HG02840 (cell line): Measurements from ENCODE around the gene VASP.

Experiments
- ATAC-seq: cut with Tn5 transposase; IDR thresholded peaks from one replicate; pipeline ENCODE4 v1.9.1; 2021; ENCODE audit warnings: mild to moderate bottlenecking, moderate library complexity, moderate number of reproducible peaks; ENCODE audit not compliant: unreplicated experiment, low FRiP score

The VASP gene

DNA sequence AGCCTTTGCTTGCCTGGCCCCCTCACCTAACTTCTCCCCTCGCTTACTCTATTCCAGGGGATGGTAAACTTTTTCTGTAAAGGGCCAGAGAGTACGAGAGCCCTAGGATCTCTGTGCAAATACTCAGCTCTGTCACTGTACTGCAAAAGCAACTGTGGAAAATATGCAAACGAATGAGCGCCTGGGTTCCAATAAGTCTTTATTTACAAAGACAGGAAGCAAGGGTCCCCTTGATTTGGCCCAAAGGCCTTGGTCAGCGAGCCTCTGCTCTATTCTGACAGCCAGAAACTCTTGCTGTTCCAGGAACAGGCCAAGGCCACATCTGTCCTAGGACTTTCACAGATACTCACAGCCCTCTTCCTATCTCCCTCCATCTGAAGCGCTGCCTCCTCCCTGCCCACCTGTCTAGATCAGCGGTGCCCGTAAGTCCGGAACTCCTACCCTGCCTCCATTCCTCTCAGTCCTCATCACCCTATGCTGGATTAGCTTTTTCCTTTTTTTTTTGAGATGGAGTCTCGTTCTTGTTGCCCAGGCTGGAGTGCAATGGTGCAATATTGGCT, 40.0 kb downstream of the VASP start:
- ATAC-seq = no peak

DNA sequence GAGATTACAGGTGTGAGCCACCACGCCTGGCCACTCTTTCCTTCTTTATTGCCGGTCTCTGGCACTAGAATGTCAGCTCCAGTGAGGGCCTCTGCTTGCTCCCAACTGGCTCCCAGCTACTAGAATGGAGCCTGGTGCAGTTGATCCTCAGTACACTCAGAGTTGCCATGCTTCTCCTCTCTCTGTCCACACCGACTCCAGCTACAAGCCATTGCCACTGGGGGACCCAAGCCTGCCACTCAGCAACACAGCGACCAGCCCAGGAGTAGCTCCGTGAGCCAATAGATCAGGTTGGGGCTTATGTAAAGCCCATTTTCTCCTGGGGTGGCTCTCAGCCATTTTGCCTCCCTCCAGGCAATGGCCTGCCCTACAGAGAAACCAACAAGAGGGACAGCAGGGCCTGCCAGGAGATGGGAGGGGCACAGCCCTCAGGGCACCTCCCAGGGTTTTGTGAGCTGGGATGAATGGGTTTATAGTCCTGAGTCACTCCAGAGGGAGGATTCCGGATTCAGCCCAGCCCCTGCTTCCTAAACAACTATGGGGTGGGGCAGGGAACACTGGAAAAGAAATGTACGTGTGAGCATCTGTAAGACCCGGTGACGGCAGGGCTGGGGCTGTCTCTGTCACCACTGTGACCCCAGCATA, 40.8 kb downstream of the VASP start:
- ATAC-seq = no peak

DNA sequence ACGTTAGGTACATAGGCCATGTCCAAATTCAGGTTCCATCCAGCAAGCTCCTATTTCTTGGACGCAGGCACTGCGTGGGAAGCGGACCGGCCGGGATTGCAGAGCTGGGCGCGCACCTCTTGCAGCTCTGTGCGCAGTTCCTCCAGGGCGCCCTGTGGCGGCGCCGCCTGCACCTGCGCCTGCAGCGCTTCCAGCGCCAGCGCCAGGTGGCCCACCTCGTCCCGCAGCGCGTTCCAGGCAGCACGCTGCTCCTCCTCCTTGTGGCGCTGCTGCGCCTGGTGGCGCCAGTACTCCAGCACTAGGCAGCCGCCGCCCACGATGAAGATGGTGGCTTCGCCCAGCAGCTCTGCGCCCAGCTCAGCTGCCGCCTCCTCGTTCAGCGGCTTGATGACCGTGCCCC, 46.2 kb downstream of the VASP start:
- no peak for ATAC-seq

DNA sequence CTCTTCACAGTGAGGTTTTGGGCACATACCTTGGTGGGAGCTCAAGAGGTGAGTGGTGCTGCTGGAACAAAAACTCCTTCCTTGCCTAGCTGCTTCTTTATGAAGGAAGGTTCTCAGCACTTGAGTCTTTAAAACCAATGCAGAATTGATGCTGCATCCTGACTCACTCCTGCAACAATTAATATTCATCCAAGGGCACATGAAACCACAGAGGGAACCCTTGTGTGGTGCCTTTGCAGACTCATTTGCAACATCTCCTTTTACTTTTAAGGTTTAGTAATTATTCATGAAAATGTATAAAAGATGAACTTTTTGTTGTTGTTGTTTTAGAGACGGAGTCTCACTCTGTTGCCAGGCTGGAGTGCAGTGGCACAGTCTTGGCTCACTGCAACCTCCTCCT, 47.2 kb downstream of the VASP start:
- ATAC-seq = no peak

DNA sequence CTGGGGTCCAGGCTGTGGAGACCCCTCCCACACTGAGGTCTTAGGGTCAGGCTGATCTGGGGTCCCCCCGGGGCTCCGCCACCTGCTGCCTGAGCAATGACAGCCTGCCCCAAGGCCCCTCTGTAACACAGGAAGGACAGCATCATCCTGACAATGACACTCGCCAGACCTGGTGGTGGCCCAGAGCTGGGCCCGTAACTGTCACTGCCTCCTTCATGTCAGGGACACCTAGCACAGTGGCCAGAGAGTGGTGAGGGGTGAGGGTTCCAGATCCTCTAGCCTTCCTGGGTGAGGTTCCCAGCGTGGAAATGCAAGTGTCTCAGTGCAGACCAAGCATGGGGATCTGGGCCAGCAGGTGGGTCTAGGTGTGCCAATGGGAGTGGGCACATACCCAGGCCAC, 49.6 kb downstream of the VASP start:
- ATAC-seq = no peak

DNA sequence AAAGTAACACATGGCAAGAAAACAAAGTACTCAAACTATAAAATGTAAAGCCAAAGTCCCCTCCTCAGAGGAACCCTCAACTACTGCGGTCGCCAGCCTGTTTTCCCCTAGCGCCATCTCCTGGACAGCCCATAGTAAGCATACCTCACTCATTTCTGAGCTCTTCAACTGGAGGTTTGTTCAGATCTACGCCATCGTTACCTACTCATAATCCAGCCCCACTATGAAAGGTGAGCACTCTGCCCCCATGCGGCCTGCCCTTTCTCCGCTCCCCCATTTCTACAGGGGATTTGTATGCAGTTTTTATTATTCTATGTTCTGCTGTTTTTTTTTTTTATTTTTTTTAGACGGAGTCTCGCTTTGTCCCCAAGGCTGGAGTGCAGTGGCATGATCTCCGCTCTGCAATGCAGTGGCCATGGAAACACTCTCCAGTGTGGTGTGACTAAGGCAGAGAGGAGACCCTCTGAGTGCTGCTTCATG, 51.2 kb downstream of the VASP start:
- no peak for ATAC-seq

DNA sequence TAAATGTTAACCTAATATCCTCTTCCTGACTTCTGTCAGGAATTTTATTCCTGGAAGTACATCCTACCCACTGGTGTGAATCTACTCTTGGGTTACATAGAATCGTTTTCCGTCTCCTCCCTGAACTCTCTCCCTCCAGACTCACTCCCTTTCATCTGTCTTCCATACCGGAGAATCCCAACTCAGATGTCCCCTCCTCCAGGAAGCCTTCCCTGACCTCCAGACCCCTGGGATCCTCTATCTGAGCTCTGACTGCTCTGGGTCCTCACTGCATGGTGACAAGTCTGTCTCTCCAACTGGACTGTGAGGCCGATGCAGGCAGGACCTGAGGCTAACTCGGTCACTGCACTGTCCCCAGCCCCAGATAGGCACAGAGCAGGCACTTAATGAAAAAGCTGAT, 52.8 kb downstream of the VASP start:
- no peak for ATAC-seq

DNA sequence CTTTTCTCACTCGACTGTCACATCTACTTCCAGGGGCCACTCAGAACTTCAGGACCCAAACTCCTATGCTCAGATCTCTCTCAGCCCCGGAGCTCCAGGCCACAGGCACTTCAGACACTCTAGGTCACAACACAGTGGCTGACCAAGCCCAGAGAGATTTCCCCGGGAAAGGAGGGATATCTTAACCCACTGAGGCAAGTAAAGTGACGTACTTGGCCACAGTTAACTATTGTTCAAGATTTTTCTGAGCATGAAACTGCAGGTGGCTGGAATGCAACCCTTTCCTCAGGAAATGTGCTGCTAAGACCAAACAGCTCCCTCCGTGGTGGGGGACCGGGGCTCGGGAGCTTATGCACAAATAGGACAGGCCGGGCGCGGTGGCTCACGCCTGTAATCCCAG, 53.4 kb downstream of the VASP start:
- ATAC-seq = no peak

DNA sequence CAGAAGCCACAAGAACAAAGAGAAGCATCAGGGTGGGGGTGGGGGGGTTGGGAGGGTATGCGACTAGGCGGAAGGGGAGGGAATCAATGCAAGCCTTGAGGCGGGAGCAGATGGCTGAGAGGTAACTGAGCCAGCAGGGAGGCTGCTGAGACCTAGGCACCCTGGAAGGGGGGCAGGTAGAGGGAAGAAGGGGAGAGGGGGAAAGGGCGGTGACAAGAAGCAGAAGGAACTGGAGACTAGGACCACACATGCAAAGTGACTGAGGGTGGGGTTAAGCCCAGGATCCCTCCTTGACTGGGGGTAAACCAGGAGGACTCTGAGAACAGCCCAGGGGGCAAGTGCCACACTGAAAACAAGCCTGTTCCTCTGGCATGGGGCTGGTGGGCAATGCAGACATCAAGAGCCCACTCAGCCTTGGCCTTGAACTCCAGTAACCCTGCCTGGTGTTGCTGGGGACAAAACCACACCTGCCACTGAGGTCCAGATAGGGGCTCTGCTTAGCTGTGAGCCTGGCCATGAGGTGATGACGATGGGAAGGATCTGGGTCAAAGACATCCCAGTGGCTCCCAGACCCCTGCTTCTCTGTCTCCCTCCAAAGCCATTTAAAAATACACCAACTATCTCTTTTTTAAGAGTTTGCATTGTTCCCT, 57.0 kb downstream of the VASP start:
- ATAC-seq = no peak

DNA sequence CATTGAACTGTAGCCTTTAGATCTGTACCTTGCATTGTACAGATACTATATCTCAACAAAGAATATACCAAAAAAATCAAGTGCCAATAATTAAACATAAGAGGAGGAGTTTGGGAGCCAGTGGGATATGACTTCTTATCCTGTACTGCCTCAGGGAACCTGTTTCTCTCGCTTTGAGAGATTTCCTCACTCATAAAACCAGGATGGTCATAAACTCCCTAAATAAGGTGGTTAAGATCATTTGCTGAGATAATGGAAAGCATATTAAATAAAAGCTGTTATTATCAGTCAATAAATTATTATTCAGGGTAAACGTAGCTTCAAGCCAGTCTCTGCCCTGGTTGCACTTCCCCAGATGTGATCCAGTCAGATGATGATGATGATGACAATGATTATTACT, 60.3 kb downstream of the VASP start:
- no peak for ATAC-seq

DNA sequence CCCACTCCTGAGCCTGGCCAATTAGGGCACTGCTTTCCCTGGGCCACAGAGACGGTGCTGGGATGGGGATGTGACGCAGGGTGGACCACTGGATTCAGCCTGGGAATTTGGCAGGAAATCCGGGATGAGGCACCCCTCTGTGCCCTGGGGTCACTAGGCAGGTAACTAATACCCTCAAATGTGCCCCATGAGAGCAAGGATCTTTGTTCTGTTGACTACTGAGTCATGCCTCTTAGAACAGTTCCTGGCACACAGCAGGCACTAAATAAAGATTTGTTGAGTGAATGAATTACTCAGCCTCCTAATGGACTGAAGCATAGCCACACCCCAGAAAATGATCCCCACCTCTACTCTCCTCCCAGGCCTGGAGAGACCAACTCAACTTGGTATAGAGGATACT, 61.5 kb downstream of the VASP start:
- ATAC-seq = no peak

DNA sequence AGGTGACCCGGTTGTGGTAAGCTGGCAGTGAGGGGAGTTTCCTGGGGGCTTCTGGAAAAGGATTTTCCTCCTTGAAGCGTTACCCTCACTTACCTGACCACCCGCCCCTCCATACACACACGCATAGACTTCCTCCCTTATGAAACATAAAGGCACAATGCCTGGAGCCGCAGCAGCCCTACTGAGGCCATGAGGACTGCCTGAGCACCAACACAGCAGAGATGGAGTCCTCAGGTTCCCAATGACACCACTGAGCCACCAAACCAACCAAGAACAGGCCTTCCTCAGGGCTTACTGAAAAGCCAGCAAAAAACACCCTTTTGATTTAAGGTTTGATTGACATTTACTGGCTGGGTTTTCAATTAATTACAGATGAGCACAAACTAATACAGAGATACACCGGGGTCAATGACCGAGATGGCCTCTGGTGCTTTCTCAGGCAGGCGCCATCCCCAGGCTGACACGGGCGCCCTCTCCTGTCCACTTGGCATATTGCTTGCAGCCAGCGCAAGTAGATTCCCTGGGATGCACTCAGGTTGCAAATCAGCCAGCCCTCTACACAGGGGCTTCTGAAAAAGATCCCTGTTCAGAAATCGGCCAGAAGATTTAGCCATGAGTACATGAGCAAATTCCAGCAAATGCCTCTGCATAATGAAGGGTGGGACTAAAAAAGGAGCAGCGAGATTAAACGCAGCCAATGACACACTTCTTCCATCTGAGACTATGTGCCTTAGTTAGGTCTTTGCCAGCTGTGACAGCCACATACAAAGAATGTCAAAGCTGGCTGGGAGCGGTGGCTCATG, 62.5 kb downstream of the VASP start:
- no peak for ATAC-seq

DNA sequence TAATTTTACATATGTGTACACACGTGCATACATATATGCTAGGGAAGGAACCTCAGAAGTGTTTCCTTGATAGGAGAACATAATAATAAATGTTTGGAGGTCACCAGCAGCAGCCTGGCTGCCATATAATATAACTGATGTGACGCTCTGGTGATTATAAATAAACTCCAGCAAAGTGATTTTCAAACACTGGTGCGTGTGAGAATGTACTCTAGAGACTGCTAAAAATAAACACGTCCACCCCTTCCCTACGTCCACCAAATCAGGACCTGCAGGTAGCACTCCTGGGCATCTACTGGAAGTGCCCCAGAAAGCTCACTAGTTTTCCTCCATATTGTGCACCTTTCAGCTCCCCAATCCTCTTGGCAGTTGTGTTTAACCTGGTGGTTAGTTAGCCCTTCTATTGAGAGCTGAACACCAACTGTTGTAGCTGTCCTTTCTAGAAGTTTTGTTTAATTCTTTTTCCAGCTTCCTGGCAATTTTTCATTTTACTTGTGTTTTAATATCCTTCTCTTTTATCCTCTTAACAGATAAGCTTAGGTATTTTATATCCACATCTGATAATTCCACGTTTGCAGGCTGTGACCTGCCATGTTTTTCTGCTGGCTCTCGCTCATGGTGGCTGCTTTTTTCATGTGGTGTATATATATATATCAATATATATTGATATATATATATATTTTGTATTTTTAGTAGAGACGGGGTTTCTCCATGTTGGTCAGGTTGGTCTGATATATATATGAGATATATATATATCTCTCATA, 64.4 kb downstream of the VASP start:
- ATAC-seq = no peak

DNA sequence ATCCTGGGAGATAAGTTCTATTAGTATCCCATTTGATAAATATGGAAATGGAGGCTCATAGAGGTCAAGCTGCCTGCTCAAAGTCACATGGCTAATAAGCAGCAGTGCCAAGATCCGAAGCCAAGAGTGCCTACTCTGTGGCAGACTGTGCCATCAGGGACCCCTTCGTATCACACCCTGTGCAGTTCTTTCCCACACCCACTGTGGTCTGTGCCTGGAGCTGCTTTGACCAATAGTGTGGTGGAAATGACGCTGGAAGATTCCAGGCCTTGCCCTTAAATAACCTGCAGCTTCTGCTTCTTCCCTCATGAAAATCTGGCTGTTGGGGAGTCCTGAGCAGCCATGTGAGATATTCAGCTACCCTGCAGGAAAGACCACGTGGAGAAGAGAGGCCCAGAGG, 67.2 kb downstream of the VASP start:
- ATAC-seq = no peak

DNA sequence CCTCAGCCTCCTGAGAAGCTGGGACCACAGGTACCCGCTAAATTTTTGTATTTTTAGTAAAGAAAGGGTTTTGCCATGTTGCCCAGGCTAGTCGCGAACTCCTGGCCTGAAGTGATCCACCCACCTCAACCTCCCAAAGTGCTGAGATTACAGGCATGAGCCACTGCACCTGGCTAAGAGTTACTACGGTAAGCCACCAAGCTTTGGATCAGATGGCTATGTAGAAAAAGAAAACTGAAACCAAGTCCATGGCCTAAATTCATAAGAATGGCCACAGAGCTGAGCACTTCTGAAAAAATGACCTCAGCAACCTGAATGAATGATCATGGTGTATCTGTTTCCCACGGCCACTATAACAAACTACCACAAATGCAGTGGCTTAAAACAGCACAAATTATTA, 67.9 kb downstream of the VASP start:
- ATAC-seq = no peak
